HG03571 (cell line): Measurements from ENCODE around the gene CD36.

Experiments used
- ATAC-seq: cut with Tn5 transposase; IDR thresholded peaks from one replicate; pipeline ENCODE4 v1.9.1; 2021; ENCODE audit not compliant: unreplicated experiment

The CD36 gene

DNA sequence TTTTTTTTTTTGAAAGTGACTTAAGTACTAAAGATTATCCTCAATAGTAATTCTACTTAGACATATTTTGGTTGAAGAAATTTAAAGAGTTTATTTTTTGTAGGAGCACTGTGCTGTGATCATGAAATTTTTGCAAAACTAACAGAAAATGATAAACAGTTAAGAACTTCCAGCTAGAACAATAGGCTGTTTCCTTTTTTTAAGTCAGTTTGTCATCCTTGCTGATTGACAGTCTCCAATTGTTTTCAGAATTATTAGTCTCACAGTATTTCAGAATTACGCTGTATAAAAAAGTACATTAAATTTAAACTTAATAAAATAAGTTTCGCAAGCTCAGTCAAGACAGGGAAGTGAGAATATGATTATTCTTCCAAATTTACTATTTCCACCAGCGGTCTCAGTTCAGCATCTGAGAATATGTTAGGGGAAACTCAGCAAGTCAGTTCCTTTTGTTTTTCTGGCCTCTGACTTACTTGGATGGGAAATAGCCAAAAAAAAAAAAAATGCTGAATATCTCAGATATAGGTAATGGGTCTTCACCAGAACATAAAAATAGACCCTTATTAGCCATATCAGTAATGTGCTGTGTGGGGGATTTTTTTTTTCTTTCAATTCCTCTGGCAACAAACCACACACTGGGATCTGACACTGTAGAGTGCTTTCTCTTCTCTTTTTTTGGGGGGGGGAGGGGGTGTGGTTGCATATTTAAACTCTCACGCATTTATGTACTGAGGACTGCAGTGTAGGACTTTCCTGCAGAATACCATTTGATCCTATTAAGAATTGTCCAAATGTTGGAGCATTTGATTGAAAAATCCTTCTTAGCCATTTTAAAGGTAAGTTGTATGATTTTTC is at the start of gene CD36:
TSS of gene CD36 (plus strand) at position 732 of the 855 bp plus-strand sequence. CDS start 8,099 bp downstream, outside the sequence.
- ATAC-seq, result no peak

- ATAC-seq, result no peak
These were observed 48.8 kb upstream of the CD36 start for GRCh38 chr7:80589631-80590030.

GRCh38 chr7:80591654-80592053 is 46.8 kb upstream of the CD36 start:
- ATAC-seq, result no peak

GRCh38 chr7:80593869-80594586 is 44.4 kb upstream of the CD36 start:
- ATAC-seq, result no peak

DNA sequence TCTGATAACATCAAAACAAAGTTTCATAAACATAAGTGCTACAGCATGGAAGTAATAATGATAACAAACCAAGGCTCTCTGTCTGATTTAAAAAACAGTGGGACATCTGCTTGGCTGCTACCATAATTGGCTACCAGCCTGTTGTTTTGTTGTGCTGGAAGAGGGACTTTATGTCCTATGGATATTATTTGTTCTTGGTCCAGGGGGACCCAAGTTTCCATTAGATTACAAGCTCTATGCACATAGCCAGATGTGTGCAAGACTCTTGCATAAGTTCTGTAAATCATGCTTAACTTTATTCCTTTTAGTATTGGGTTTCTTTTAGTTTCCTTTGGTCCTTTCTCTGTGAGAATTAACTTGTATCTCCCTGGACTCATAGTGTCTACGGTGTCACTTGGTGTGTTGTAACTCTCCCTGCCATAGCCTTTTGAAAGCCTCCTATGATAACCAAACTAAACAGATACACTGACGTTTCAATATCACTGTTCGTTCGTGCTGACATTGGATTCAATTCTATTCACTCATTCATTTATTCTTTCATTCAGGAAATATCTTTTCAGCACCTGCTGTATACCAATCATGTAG is 41.4 kb upstream of the CD36 start:
- ATAC-seq, result no peak

- no peak for ATAC-seq
These were observed 40.6 kb upstream of the CD36 start for GRCh38 chr7:80597875-80598274.

DNA sequence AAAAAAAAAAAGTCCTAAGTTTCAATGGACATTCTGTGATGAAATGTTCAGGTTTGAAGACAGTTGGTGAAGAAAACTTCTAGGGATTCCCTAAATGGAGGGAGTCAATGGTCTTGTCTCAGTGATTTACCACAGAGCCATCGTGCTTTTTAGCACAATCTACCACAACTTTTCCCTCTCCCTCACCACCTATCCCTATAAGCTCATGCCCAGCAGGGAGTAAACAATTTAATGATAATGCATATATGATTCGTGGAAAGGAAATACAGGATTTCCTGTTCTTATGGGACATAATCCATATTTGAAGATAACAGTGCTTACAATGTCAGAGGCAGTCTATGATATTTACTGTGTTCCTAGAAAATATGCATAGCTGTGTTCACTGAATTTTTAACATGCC is 38.4 kb upstream of the CD36 start:
- ATAC-seq, result no peak

- ATAC-seq, result no peak
These were observed 36.4 kb upstream of the CD36 start for GRCh38 chr7:80601999-80602398.

DNA sequence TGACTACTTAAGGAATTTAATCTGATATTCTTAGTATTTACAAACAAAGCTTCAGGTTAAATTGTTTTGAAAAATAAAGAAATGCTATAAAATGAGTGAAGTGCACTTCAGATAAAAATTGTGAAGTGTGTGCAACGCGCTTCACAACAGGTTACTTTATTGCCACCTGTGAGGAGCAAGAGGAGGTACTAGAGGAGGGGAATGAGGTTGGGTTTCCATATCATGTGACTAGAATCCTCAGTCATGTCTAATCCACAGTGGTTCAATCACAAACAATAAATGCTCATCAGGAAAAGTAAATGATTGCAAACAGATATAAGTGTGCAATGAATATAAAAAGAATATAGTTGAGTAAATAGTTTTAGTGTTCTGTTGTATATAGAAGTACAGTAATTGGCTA is 34.5 kb upstream of the CD36 start:
- ATAC-seq, result no peak

GRCh38 chr7:80604436-80604835 is 34.0 kb upstream of the CD36 start:
- ATAC-seq, result no peak

DNA sequence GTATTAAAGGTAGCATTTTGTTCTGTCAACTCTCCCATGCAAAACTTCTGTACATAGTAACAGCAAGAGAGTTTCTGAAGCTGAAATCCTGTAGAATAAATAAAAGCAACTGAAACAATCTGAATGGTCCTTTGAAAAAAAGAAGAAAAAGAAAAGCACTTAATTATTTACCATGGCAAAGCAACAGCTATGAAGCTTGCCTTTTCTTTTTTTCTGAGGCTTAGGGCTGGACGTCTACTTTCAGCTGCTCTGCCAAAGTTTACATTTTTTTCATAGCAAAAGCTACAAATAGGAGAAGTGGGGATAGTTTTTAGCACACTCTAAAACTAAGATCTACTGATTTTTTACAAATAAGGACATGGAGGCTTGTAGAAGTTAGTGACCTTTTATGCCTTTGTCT is 31.3 kb upstream of the CD36 start:
- no peak for ATAC-seq

DNA sequence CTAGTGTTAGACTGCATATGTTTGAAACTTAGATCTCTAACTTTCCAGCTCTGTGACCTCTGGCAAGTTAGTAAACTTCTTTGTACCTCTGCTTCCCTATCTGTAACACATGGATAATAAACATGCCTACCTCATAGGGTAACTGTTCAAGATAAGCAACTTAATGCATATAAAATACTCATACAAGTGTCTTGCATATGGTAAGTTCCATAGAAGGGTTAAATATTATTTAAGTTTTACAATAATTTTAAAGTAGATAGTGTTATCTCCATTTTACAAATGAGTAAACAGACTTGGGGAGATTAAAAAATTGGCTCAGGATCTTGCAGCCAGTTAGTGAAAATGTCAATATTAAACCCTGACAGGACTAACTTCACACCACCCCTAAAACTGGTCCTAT is 30.1 kb upstream of the CD36 start:
- ATAC-seq, result no peak

DNA sequence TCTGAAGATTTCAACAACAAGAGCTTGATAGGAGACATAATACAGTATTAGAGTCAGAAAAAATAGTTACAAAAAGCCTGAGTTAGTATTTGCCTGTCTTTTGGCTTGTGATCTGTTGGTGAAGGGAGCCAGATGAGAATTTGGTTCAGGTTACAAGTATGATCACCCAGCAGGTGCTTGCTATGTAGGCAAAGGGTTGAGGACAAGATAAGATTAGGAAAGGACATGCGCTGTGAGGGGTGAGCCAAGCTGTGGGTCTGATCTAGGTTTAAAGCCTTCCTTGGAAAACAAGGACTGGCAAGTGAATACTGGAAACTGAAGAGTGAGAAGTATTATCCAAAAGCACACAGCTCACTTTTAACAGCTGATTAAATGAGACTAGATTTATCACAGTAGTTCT is 28.7 kb upstream of the CD36 start:
- no peak for ATAC-seq

DNA sequence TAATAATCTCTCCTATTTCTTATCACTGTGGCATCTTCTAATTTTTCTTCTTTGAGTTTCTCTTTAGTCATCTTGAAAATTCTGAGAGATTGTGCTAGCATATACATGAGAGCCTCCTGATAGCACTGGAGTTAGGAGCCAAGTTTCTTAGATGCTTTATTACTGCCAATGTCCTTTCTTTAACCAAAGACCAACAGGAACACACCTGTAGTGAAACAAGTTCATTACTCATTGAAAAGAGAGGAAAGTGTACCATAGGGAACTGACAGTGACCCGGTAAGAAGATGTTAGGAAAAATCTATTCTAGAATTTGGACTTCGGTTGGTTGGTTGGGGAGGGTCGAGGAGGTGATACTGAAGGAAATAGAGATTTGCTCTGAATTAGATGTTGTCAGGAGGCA is 27.1 kb upstream of the CD36 start:
- no peak for ATAC-seq

DNA sequence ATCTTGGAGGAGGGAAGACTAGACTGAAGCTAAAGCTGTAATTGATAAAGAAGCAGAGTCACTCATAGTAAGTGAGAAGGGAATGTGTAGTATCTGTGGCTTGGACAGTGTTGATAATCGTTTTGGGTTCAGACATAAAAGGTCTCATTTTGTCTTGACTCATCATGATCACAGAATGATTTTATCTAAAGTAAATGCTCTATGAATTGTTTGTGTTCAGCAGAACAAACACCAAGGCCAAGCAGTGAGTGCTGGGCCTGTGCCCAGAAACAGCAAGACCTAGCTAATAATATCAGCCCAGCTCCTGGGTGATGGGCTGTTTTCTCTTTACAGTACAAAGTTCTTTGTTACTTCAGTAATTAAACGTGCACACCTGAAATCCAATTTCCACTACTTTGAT is 26.7 kb upstream of the CD36 start:
- no peak for ATAC-seq

GRCh38 chr7:80612880-80613279 is 25.6 kb upstream of the CD36 start:
- ATAC-seq, result no peak

GRCh38 chr7:80613519-80613918 is 24.9 kb upstream of the CD36 start:
- ATAC-seq, result no peak

GRCh38 chr7:80614851-80615271 is 23.6 kb upstream of the CD36 start:
- ATAC-seq, result no peak

- ATAC-seq, result no peak
These were observed 20.3 kb upstream of the CD36 start for GRCh38 chr7:80618096-80618495.

GRCh38 chr7:80619741-80620140 is 18.7 kb upstream of the CD36 start:
- no peak for ATAC-seq

DNA sequence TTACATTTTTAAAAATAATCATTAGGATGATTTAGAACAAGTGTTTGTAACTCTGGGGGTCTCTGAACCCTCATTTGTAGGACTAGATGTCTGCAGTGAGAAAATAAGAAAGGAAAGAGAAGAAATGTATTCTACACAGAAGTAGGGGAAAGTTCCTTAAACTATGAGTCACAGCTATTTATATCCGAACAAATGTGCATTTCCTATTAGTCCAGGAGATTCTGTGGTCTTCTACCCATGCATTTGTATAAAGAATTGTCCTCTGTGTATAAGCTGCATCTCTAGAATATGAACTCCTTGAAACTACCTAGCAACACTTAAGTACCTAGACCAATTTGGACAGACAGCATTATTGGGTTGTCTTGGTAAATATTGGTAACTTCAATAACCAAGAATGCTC is 15.9 kb upstream of the CD36 start:
- no peak for ATAC-seq
